ENCODE data around the gene TSHZ1.

Gene TSHZ1

GRCh38 chr18:75220551-75221355, 10.2 kb downstream of the TSHZ1 start:
- no peak for DNase-seq (ENCODE audit: low spot score)

- no peak for DNase-seq (ENCODE audit: low spot score)
Measured at GRCh38 chr18:75221397-75221796, 10.8 kb downstream of the TSHZ1 start.

- no peak for DNase-seq (ENCODE audit: low spot score)
Measured at GRCh38 chr18:75221897-75222296, 11.3 kb downstream of the TSHZ1 start.

- no peak for DNase-seq (ENCODE audit: low spot score)
Measured at GRCh38 chr18:75222407-75222806, 11.8 kb downstream of the TSHZ1 start.

GRCh38 chr18:75223687-75224347, 13.2 kb downstream of the TSHZ1 start:
- DNase-seq (ENCODE audit: low spot score), result no peak

GRCh38 chr18:75226286-75226955, 15.8 kb downstream of the TSHZ1 start:
- no peak for DNase-seq (ENCODE audit: low spot score)

GRCh38 chr18:75226956-75227316, 16.3 kb downstream of the TSHZ1 start:
- DNase-seq (ENCODE audit: low spot score), result no peak

- no peak for DNase-seq (ENCODE audit: low spot score)
Measured at GRCh38 chr18:75227535-75228296, 17.1 kb downstream of the TSHZ1 start.

GRCh38 chr18:75228967-75229366, 18.4 kb downstream of the TSHZ1 start:
- no peak for DNase-seq (ENCODE audit: low spot score)

GRCh38 chr18:75229437-75229836, 18.8 kb downstream of the TSHZ1 start:
- no peak for DNase-seq (ENCODE audit: low spot score)

- no peak for DNase-seq (ENCODE audit: low spot score)
Measured at GRCh38 chr18:75230163-75231052, 19.8 kb downstream of the TSHZ1 start.

- DNase-seq (ENCODE audit: low spot score), result no peak
Measured at GRCh38 chr18:75231053-75231406, 20.4 kb downstream of the TSHZ1 start.

GRCh38 chr18:75234901-75235300, 24.3 kb downstream of the TSHZ1 start:
- DNase-seq (ENCODE audit: low spot score), result no peak

- DNase-seq (ENCODE audit: low spot score), result no peak
Measured at GRCh38 chr18:75235896-75236295, 25.3 kb downstream of the TSHZ1 start.

- DNase-seq (ENCODE audit: low spot score), result no peak
Measured at GRCh38 chr18:75238100-75238499, 27.5 kb downstream of the TSHZ1 start.

- no peak for DNase-seq (ENCODE audit: low spot score)
Measured at GRCh38 chr18:75238786-75239185, 28.2 kb downstream of the TSHZ1 start.

GRCh38 chr18:75240433-75240832, 29.8 kb downstream of the TSHZ1 start:
- no peak for DNase-seq (ENCODE audit: low spot score)

- DNase-seq (ENCODE audit: low spot score), result no peak
Measured at GRCh38 chr18:75241705-75242104, 31.1 kb downstream of the TSHZ1 start.

GRCh38 chr18:75244351-75245313, 34.0 kb downstream of the TSHZ1 start:
- no peak for DNase-seq (ENCODE audit: low spot score)
